GM12892 (cell line): ENCODE data around the gene NGDN.

Experiments
- DNase-seq: peaks from one replicate; pipeline ENCODE4 v3.0.0; 2011; ENCODE audit not compliant: insufficient read length
- FAIRE-seq: peaks from 2 replicates; lab custom pipeline; 2011; peaks lifted over from hg19 to GRCh38; lab: Jason Lieb, UNC
- POLR2A ChIP-seq: IDR thresholded peaks from 2 replicates; pipeline ENCODE4 v1.6.1; 2011; ENCODE audit warnings: low read depth, low read length, control low read depth
- POLR2AphosphoS5 ChIP-seq: IDR thresholded peaks from 2 replicates; pipeline ENCODE4 v1.6.1; 2011; ENCODE audit warnings: low read depth, low read length, control low read depth
- TAF1 ChIP-seq: IDR thresholded peaks from 2 replicates; pipeline ENCODE4 v1.6.1; 2011; ENCODE audit warnings: low read depth, mild to moderate bottlenecking, control low read depth, low read length, borderline replicate concordance

NGDN gene

DNA sequence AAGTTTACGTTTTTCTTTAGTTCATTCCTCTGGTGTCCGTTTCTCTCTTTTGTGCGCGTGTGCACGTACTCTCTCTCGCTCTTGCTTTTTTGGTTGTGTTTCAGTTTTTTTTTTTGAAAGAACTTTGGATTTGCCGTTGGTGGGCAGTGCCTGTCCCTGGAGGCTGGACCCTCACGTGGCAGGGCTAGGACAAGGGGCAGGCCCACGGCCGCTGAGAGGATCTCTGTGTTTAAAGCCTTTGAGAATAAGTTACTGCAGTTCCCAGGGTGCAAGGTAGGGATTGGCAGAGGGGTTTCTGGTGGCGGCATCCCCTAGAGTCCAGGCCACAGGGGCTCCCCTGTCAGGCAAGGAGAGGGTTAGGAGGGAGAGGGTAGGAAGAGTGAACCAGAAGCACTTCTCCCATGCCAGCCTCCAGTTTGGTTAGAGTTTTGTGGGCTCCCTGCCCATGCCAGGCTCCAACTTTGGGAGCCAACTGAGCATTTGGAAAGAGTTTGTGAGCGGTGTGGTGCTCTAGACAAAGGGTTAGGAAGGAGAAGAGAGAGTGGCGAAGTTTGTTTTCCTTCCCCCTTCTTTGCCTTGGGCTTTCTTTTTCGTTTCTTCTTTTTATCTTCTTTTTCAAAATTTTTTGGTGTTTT is 51.5 kb downstream of the NGDN start:
- DNase-seq (no peak), FAIRE-seq (no peak)
- TF ChIP-seq TAF1 (no peak), POLR2A (no peak), POLR2AphosphoS5 (no peak)

DNA sequence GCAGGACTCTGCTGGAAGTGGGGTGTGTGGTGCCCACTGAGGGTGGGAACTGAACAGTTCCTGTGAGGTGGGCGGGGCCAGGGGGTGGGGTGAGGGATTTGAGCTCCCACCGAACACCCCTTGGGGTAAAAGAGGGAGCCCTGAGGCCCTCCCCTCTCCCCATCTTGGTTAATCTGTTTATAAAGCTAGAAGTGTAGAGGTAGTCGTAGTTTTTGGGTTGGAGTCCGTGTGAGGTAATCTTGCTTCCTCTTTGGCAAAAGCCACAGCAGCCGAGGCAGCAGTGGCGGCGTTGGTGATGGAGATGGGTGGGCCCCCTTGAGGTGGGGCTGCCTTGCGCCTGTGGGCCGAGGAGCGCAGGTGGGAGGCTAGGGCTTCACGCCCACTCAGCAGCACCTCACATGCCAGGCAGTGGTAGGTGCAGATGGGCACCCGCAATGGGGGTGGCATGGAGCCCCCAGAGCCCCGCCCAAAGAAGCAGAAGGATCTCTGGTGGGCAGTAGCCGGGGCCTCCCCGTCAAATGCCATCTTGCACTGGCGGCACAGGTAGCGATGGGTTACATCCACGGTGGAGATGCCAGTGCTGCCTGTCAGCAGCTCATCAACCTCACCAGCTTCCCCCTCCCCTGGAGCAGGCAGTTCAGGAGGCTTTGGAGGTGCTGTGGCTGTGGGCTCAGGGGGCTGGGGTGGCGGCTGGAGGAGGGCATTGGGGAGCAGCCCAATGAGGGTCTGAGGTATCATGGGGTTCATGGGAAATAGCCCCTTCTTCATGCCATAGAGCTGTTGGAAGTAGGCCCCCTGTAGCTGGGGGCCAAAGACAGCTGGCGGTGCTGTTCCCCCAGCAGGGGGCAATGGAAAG is 52.5 kb downstream of the NGDN start:
- TF ChIP-seq POLR2A: no peak
- TF ChIP-seq POLR2AphosphoS5: no peak
- TF ChIP-seq TAF1: no peak
- DNase-seq: no peak
- FAIRE-seq: no peak

DNA sequence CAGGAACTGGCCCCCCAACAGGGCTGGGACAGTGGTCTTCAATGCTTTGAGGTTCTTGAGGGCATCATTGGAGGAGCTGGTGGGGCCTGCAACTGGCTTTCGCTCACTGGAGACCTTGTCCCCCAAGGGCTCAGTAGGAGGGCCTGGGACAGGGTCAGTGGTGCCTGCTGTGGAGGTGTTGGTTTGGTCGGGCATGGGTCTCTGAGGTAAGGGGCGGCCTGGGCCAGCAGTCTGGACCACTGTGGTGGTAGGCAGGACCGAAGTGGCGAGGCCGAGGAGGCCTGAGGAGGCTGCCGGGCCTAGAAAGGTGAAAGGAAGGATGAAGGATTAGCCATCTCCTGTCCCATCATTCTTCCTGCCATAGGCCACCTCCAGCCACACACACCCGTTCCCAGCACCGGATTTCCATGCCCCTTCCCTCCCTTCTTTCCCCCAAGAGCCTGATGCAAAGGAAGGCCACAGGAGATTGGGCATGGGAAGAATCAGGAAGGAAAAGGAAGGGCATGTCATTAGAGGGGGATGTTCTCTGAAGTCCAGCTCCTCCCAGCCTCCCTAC is 53.2 kb downstream of the NGDN start:
- DNase-seq: no peak
- no peak for FAIRE-seq

DNA sequence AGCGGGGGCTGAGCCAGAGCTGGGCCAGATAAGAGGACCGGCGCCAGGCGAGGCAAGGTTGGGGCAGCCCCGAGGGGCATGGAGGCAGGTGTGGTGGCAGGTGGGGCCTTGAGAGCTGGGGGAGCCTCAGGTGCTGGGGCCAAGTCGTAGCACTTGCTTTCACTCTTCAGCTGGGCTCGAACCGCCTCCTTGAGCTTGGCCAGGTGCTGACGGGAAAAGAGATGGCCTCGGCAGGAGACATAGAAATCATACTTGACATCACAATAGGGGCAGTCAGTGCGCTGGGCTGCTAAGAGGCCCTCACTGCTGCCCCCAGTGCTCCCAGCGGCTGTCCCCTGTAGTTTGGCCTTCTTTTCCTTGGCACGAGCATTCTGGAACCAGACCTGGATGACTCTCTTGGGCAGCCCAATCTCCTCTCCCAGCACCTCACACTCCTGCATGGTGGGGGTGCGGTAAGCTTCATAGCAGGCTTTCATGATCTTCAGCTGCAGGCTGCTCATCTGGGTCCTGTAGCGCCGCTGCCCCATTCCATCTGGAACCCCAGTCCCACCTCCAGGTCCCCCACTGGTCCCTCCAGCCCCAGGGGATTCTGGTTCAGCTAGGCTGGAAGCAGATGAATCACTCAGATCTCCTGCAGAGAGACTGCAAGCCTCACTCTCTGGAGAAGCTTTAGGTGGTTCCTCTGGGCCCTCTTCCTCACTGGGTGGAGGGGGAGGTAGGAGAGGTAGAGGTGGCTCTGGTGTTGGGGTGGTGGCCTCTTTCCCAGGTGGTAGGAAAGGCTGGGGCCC is 53.9 kb downstream of the NGDN start:
- no peak for DNase-seq
- TF ChIP-seq POLR2AphosphoS5 (no peak), TAF1 (no peak), POLR2A (no peak)
- no peak for FAIRE-seq

More for the DNA sequence above, 53.2 kb downstream of the NGDN start:
- TF ChIP-seq TAF1 (no peak), POLR2A (no peak), POLR2AphosphoS5 (no peak)

DNA sequence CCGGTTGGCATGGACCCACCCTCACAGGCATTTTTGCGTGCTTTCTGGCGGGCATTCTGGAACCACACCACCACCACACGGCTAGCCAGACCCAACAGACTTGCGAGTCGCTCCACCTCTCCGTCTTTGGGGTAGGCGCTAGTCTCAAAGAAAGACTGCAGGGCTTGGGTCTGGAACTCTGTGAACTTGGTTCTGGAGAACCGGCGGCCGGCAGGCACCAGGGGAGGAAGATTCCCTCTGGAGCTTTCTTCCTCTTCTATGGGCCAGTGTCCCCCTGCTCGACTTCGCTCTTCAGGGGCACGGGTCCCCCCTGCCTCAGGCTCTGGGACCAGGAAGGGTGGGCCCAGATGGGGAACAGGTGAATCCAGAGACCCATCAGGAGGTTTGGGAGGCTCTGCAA is 55.5 kb downstream of the NGDN start:
- no peak for DNase-seq

DNA sequence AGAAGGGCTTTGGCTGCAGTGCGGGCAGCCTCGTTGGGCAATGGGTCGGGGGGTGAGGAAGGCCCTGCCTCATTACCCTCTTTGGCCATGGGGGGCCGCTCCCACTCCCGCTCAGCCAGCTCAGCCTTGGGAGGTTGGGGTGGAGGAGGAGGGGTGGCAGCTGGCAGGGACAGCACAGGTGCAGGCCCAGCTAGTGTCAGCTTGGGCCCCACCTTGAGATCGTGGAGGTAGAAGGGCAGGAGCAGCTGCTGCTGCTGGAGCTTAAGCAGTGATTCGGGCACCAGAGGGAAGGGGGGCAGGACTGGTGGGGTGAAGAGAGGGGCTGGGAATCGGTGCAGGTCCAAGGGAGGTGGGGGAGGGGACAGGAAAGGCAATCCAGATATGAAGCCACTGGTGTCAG is 56.1 kb downstream of the NGDN start:
- no peak for DNase-seq
- no peak for FAIRE-seq
- TF ChIP-seq POLR2A (no peak), TAF1 (no peak), POLR2AphosphoS5 (no peak)

More for the DNA sequence above, 55.5 kb downstream of the NGDN start:
- TF ChIP-seq POLR2AphosphoS5: no peak
- FAIRE-seq: no peak
